NCI-H82 treated with DMSO at 0.1 percent for 48 hours (cell line): ENCODE measurements around the gene SLC15A3.
"Not testable (repeated sequence)": the region's sequence is repeated elsewhere in the genome, so short reads cannot be mapped to it uniquely, and the experiment has no call there.

Experiments used
- DNase-seq: peaks from one replicate; lab custom pipeline; 2025; ENCODE audit not compliant: unreplicated experiment; lab: John Stamatoyannopoulos, UW

SLC15A3 gene

GRCh38 chr11:60915248-60915914 is 36.6 kb downstream of the SLC15A3 start:
- DNase-seq, result no peak

- no peak for DNase-seq
Observed at GRCh38 chr11:60914633-60915247, 37.2 kb downstream of the SLC15A3 start.

- peak; percentile 85 for DNase-seq
Observed at GRCh38 chr11:60913793-60914632, 38.0 kb downstream of the SLC15A3 start, which contains the start of gene TMEM109. Gene TMEM109 (plus strand): TSS chr11:60914158. CDS start chr11:60919694, 5,536 bp downstream.

- DNase-seq, result no peak
Observed at GRCh38 chr11:60912851-60913528, 39.0 kb downstream of the SLC15A3 start.

GRCh38 chr11:60912223-60912850 is 39.6 kb downstream of the SLC15A3 start:
- no peak for DNase-seq

GRCh38 chr11:60910711-60911380 is 41.1 kb downstream of the SLC15A3 start:
- DNase-seq, result no peak

GRCh38 chr11:60910281-60910687 is 41.7 kb downstream of the SLC15A3 start:
- no peak for DNase-seq

- not testable (repeated sequence) for DNase-seq
Observed at GRCh38 chr11:60909680-60910280, 42.2 kb downstream of the SLC15A3 start.

GRCh38 chr11:60908803-60909202 is 43.2 kb downstream of the SLC15A3 start:
- no peak for DNase-seq

- peak; percentile 79 for DNase-seq
Observed at GRCh38 chr11:60906132-60906972, 45.6 kb downstream of the SLC15A3 start, which contains the start of gene PRPF19. Gene PRPF19 (minus strand): TSS chr11:60906585. CDS start chr11:60906382, 203 bp downstream.

GRCh38 chr11:60905551-60906113 is 46.3 kb downstream of the SLC15A3 start:
- no peak for DNase-seq

- no peak for DNase-seq
Observed at GRCh38 chr11:60905047-60905446, 46.9 kb downstream of the SLC15A3 start.

GRCh38 chr11:60902625-60903024 is 49.4 kb downstream of the SLC15A3 start:
- DNase-seq, result no peak

GRCh38 chr11:60900673-60901404 is 51.1 kb downstream of the SLC15A3 start:
- no peak for DNase-seq

- no peak for DNase-seq
Observed at GRCh38 chr11:60899977-60900376, 52.0 kb downstream of the SLC15A3 start.

- DNase-seq, result no peak
Observed at GRCh38 chr11:60899046-60899936, 52.7 kb downstream of the SLC15A3 start.

- no peak for DNase-seq
Observed at GRCh38 chr11:60897496-60897895, 54.5 kb downstream of the SLC15A3 start.
